Activated T-cell treated with anti-CD3 and anti-CD28 coated beads for 24 hours (primary cell): Measurements from ENCODE around the gene SYNE2.
"Not testable (repeated sequence)": the region's sequence is repeated elsewhere in the genome, so short reads cannot be mapped to it uniquely, and the experiment has no call there.

ENCODE experiments used
- DNase-seq: peaks from one replicate; pipeline ENCODE4 v3.0.0-alpha.2; 2020; ENCODE audit warnings: low read depth

Gene SYNE2

DNA sequence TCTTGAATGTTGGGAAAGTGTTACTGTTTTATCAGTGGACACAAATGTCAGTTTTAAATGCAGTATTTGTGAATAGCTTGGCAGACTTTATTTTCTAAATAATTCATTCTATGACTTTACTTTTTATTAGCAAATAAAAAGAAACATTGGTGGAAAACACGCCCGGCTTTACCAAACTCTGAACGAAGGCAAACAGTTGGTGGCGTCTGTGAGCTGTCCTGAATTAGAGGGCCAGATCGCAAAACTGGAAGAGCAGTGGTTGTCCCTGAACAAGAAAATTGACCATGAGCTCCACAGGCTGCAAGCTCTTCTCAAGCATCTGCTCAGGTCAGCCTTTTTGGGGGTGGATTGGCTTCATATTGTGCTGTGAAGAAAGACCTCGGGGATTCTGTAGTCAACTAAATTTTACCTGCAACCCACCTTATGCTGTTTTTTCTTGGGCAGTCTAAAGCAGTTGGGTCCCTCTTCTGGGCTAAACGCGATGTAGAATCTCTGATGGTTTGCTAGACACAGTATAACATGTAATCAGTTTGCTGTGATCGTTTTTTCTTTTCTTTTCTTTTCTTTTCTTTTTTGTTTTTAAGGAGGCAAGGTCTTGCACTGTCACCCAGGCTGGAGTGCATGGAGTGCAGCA lies 285.0 kb downstream of the SYNE2 start:
- DNase-seq: no peak

DNA sequence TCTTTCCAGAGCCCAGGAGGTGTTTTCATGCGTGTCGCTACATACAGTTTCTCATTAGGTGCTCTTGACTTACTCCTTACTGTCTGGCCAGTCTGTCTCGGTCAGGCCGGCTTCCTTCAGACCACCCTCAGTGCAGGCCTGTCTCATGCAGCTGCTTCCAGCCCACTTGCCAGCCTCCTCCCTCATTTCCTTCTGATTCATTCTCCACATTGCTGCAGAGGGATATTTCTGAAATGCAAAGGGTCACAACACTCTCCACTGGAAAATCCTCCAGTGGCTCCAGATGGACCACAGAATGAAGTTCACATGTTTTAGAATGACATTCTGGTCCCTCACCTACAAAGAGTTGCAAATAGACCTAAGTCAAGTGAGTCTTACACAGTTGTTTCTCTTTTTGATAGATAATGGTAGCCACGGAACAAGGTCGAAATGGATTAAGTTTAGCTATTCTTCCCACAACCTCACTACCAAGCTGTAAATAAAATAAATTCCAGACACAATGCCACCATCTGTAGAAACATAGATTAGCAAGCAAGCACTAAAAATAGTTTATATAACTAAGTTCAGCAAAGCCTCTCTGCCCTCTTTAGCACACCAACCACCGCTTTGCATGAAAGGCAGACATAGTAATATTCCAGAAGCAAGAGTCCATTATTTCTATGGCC lies 294.5 kb downstream of the SYNE2 start:
- no peak for DNase-seq

DNA sequence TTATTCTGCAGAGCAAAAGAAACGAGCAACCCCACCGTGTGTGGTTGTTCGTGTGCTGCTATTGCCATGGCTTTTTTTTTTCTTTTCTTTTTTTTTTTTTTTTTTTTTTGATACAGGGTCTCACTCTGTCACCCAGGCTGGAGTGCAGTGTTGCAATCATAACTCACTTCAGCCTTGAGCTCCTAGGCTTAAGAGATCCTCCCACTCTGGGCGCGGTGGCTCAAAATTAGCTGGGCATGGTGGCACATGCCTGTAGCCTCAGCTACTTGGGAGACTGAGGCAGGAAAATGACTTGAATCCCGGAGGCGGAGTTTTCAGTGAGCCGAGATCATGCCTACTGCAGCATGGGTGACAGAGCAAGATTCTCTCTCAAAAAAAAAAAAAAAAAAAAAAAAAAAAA lies 297.1 kb downstream of the SYNE2 start:
- no peak for DNase-seq

DNA sequence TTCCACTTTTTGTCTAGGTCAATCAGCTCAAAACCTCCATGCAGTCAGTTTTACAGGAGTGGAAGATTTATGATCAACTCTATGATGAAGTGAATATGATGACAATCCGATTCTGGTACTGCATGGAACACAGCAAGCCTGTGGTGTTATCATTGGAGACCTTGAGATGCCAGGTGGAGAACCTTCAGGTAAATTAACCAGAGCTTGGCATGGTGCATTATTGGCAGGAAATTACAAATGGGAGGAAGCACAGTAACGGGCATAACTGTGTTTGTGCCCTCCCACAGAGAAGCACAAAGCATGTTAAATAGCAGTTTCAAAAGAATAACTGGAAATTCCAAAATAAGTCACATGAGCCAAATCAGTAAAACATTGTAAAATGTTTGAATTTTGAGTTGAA lies 305.8 kb downstream of the SYNE2 start:
- DNase-seq: no peak

DNA sequence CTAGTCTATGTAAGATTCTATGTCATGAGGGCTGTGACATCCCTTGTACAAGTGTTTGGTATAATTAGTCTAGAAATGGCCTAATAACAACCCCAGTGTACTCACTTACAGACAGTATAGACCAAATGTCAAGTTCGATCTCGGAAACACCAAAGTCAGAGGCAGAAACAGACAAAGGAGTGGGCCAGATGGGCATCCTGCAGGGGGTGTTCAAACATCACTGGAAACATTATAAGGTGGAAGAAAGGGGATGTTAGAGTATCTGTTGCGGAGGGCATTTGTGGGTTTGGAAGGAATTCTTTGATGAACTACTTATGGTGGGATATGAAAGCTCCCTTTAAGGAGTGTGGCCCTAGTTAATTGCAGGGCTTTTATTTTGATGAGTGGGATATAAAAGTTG lies 306.8 kb downstream of the SYNE2 start:
- DNase-seq: no peak

DNA sequence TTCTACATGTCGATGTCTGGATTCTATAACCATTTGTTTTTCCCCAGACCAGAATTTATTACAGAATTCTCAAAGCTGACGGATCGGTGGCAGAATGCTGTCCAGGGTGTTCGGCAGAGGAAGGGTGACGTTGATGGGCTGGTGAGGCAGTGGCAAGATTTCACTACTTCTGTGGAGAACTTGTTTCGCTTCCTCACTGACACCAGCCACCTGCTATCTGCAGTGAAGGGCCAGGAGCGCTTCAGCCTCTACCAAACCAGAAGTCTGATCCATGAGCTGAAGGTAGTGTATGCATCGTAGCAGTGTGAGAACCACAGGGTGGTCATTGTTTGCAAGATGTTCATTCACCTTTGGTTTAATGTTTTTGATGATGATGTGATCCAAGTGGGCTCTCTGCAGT lies 317.4 kb downstream of the SYNE2 start:
- no peak for DNase-seq

DNA sequence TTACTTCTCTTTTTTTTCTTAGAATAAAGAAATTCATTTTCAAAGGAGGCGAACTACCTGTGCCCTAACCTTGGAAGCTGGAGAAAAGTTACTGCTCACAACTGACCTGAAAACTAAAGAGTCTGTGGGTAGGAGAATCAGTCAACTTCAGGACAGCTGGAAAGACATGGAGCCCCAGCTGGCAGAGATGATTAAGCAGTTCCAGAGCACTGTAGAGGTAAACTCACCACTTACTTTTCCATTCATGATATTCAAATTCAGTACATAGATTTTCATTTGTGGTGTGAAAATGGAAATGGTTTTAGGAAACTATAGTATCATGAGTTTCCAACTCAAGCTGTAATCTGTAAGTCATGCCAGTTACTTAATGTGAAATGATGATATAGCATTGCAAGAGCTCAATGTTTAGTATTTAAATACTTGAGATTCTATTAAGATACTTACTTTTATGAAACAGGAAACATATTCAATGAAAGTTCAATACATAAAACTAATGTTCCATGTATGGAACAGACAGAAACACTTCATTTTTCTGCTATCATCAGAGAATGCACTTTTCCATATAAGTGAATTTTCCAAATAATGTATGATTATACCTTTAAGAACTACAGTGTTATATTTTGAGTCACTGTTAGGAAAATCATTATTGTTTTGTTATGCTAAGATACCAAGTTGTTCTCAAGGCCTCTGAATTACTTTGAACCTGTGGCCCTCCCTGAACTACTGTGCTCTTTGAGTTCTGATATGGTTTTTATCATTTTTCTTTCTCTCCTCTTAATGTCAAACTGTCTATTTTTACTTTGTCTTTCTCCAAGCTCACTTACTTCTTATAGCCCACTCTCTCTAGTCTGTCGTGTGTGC lies 322.3 kb downstream of the SYNE2 start:
- DNase-seq: no peak

DNA sequence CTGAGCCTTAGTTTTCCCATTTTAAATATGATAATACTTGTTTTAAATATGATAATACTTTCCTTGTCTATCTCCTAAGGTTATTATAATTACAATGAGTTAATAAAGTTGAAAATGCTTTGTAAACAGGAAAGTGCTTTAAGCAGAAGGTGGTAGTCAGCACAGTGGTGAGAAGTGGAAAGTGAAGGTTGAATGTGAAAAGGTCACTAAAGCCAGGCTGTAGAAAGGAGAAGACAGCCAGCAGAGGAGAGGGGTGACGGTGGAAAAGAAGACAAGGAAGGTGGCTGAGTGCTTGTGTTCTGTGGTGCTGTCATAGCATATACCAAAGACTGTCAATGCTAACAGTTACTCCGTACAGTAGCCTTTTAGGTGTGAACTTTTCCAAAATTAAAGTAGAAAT lies 323.5 kb downstream of the SYNE2 start:
- no peak for DNase-seq

DNA sequence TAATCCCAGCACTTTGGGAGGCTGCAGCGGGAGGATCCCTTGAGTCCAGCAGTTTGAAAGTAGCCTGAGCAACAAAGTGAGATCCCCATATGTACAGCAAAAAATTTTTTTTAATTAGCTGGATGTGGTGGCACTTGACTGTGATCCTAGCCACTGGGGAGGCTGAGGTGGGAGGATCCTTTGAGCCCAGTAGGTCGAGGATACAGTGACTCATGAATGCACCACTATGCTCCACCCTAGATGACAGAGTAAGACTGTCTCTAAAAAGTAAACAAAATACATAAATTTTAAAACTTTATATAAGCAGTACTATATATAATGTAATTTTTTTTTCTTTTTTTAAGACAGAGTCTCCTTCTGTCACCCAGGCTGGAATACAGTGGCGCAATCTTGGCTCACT lies 326.0 kb downstream of the SYNE2 start:
- DNase-seq: no peak

DNA sequence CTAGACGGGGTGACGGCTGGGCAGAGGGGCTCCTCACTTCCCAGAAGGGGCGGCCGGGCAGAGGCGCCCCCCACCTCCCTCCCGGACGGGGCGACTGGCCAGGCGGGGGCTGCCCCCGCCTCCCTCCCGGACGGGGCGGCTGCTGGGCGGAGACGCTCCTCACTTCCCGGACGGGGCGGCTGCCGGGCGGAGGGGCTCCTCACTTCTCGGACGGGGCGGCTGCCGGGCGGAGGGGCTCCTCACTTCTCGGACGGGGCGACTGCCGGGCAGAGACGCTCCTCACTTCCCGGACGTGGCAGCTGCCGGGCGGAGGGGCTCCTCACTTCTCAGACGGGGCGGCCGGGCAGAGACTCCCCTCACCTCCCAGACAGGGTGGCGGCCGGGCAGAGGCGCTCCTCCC lies 330.1 kb downstream of the SYNE2 start:
- DNase-seq: not testable (repeated sequence)

DNA sequence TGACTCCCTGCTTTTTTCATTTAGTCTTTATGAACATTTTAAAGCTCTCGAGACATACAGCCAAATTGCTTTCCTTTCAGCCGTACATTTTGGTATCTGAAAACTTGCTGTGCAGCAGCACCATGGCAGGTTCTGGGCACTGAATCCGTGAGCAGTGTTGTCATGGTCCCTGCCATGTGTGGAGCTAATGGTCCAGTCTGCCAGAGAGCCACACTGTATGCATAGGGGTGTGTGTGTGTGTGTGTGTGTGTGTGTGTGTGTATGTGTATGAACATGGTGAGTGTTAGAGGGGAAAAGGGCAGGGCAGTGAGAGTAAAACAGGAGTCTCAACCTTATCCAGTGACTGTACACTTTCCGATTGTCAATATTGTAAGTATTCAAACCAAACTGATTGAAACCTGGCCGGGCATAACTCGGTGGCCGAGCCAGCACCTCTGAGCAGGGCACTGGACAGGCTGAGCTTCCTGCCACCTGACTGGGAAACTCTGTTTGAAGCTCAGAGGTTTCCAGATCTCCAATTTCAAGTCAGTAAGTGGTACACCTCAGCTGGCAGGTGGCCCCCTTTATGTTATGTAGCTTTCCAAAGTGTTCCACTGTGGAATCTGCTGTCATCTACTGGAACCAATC lies 331.4 kb downstream of the SYNE2 start:
- no peak for DNase-seq

DNA sequence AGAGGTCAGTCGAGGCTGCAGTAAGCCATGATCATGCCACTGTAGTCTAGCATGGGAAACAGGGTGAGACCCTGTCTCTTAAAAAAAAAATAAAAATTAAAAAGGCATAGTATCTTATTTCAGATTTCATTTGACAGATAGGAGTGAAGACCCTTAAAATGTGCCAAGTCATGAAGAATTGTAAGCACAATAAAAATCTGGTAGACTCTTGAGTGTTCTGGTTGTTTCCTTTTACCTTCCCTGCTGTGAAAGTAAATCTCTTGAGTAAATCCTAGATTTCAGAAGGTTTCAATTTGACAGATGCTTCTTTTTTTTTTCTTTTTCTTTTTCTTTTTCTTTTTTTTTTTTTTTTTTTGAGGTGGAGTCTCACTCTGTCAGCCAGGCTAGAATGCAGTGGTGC lies 332.4 kb downstream of the SYNE2 start:
- DNase-seq: no peak

DNA sequence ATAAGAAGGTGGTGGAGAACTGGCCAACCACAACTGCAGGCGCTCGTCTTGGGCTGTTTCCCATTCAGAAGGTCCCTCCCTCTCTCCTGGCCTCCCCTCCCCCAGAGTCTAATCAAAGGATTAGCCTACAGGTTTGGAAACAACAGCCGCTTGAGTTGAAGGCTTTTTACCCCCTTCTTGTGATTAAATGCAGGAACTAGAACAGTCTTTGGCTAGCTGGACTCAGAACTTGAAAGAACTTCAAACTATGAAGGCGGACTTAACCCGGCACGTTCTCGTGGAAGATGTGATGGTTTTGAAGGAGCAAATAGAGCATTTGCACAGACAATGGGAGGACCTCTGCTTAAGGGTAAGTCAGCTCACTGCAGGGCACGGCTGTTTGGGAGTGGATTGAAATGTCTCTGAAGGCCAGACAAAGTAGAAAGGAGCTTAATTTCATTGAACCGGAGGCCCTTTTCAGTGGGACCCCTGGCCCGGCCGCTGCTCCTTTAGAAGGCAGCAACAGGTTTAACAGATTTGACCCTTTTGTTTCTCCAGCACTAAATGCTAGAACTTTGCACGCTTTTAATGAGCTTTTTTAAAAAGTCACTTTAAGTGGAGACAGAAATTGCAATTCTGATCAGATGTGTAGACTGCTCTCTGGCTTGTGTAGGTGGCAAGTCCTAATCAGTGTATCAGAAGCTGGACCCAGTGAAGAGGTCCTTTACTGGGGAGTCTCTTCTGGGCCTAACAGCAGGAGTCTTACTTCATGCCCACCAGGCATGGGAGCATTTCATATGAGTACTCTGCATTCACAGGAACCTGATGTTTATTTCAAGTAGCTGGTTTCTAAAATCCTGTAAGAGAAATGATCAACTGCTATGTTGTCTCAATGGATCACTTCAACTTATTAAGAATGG lies 333.7 kb downstream of the SYNE2 start:
- no peak for DNase-seq

DNA sequence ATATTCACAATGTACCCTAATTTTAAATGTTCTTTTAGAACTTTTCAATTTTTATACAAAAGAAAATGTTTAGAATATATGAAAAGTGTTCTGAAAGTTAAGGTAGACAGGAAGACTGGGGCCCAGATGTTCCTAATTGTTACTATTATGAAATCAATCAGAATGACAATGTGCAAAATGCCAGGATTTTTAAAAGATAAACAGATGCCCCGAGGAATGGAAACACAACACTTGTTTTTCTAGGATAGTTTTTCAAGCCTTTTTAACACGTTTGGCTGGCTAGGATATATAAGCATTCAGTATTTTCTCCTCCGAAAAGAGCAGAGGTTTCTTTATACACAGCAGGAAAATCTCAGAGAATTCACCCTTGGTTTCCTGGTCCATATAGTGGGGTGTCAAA lies 334.5 kb downstream of the SYNE2 start:
- no peak for DNase-seq

DNA sequence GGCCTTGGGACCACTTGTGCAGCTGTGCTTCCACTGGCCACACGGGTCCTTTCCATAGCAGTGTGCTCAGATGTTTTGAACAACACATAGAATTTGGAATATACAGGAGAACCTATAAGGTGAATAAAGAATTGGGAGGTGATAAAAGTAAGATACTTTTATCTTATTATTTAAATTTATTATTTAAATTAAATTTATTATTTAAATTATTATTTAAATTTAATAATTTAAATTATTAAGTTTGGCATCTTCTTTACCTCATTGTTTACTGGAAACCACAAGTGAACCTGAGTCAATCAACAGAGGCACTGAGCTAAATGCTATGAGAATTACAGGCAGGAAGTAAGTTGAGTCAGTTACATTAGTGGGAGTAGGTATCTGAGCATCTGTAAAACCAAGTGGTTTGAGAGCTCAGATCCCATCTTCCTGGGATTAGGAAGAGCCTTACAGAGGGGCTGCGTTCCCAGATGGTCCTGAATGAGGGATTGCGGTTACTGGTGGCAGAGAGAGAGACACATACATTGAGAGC lies 338.2 kb downstream of the SYNE2 start:
- no peak for DNase-seq

DNA sequence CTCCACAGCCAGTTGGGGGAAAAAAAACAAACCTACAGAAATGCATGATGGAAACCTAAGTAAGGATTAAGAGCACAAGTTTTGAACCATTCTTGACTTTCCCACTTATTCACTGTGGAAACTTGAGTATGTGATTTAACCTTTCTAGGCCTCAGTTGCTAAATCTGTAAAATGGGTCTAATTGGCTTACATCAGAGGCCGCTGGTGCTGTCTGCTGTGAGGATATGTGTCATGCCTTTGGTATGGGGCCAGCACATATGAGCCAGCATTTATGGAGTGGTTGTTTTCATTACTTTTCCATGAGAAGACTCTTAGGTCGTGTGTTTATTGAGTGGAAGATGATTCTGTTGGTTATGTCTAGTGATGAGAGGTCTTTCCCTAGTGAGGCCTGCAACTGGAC lies 339.0 kb downstream of the SYNE2 start:
- DNase-seq: no peak

DNA sequence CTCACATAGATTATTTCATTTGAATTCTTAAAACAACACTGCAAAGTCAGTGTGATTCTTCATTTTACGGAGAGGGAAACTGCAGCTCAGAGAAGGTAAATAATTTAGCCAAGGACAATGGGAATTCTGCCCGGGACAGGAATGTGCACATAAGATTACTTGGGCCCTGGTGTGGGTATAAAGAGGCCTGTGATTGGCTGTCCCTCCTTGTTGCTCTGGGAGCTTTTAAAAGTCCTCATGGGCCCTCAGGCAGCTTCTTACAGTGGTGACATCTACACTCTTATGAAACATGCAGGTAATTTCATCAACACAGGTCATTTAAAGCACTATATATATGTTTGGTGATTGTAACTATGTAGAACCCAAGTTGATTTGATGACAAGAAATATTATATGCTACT lies 341.0 kb downstream of the SYNE2 start:
- no peak for DNase-seq

DNA sequence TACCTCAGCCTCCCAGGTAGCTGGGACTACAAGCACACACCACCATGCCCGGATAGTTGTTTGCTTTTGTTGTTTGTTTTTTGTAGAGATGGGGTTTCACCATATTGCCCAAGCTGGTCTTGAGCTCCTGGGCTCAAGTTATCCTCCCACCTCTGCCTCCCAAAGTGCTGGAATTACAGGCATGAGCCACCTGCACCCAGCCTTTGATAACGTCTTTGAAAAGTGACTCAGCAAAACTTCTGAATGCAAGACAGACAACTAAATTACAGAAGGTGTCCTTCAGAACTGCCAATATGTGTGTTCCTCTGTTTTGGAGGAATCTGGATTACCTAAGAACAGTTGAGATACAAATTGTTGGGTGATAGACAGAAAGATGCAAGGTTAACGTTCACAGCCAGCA lies 341.6 kb downstream of the SYNE2 start:
- no peak for DNase-seq

DNA sequence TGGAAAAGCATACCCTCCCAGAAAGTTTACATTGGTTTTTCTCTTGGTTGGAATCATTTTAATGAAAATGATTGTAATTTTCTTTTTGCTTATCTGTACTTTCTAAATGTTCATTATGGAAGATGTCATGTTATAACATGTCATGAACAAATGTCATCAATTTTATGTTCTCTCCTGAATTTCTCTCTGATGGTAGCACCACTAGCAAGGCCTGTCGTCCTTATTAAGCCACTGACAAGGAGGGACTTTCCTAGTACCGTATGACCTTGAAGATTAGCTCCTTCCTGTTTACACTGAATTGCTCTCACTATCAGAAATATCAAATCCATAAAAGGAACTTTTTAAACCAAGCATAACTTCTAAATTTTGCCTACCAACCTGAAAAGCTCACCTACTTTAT lies 342.4 kb downstream of the SYNE2 start:
- DNase-seq: no peak

DNA sequence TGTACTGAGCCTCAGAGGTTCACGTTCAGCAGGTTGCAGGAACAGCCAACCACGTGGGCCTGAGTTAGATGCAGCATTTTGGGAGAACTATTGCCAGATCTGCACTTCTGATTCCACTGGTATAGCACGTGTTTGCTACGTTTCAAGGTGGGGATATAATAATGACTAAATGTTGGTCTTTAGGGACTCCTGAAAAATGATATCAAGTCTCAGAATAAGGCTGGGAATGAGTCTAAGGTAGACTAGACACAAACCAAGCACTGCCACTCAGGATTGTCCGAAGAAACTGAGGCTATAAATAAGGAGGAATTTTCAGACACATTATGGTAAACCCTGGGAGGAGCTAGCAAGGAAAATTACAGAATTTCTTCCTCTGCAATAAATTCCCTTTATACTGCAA lies 343.3 kb downstream of the SYNE2 start:
- no peak for DNase-seq

DNA sequence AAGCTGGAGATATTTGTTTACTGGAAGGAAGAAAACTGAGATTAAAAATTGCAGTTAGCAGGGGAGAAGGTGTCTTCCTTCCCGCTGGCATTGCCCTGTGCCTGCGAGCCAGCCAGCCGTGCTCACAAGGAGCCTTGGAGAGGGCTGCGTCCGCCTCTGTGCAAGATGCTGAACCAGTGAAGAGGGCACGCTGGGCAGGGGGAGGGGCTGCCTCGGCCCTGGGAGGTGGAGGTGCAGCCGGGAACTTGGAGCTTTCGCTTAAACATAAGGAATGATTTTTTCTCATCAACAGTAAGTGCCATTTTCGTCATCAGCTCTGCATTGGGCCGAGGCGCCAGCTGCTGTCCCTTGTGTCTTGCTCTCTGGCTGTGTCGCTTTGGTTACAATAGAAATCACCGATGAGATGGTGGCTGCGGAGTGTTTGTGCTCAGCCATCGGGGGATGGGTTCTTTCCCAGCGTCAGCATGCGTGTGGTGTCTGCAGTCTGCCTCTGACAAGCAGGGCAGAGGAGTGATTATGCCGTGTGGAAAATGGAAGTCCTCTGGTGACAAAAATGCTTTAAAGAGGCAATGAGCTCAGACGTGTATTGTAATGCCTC lies 344.1 kb downstream of the SYNE2 start:
- no peak for DNase-seq
